ENCODE measurements around the gene PHOSPHO1. TPM values are rescaled to one million over a fixed set of nuclear protein-coding genes. Genes with fewer than 3 reads are reported as not detected.

Gene PHOSPHO1
- total and polyA plus RNA-seq, 2 of the 13 experiments (the other 11 are each of a cell fraction or from before 2014, with no cell fraction given), result not detected

GRCh38 chr17:49230636-49231562 is at the start of gene PHOSPHO1 (continued):
- TF ChIP-seq ZNF746 (CRISPR knock-in tag; IDR thresholded peaks at IDR 0.05), result peak; percentile 28; the same call in 1 of the 2 replicates
- no peak for TF ChIP-seq ZNF225 (CRISPR knock-in tag; IDR thresholded peaks at IDR 0.05)
- no peak for TF ChIP-seq PAWR (CRISPR knock-in tag; IDR thresholded peaks at IDR 0.05; ENCODE audit: borderline replicate concordance)
- no peak for TF ChIP-seq FLYWCH1 (CRISPR knock-in tag; IDR thresholded peaks at IDR 0.05)
- no peak for TF ChIP-seq USF2 (IDR thresholded peaks at IDR 0.05; ENCODE audit: low read depth, low read length)
- TF ChIP-seq USF2 (CRISPR knock-in tag; IDR thresholded peaks at IDR 0.05; ENCODE audit: borderline replicate concordance), result 0 out of 2 replicates have a peak, but pooled peaks have one; percentile 14
- TF ChIP-seq TIGD3 (CRISPR knock-in tag; IDR thresholded peaks at IDR 0.05; ENCODE audit: borderline replicate concordance), result no peak
- TF ChIP-seq ZSCAN25 (CRISPR knock-in tag; IDR thresholded peaks at IDR 0.05), result peak; percentile 55; the same call in 1 of the 2 replicates
- no peak for TF ChIP-seq CCAR2 (optimal IDR thresholded peaks at IDR 0.05; ENCODE audit: low read depth, low read length)
- TF ChIP-seq ARID4A (CRISPR knock-in tag; IDR thresholded peaks at IDR 0.05; ENCODE audit: borderline replicate concordance), result peak; percentile 39; the same call in 1 of the 2 replicates
- TF ChIP-seq ZNF121 (CRISPR knock-in tag; IDR thresholded peaks at IDR 0.05), result no peak
- no peak for TF ChIP-seq ZNF788 (CRISPR knock-in tag; IDR thresholded peaks at IDR 0.05; ENCODE audit: borderline replicate concordance)
- 0 out of 2 replicates have a peak, but pooled peaks have one; percentile 31 for TF ChIP-seq ZNF33B (CRISPR knock-in tag; IDR thresholded peaks at IDR 0.05)
